Fibroblast of skin of left quadriceps (primary cell): ENCODE measurements around the gene WNT6.
"Not testable (repeated sequence)": the region's sequence is repeated elsewhere in the genome, so short reads cannot be mapped to it uniquely, and the experiment has no call there.

Experiments
- DNase-seq, 2 experiments: peaks; one replicate each; pipeline ENCODE4 v3.0.0-alpha.2; 2013; ENCODE audit warnings: low read depth in 2 of 2

The WNT6 gene

GRCh38 chr2:218830526-218831306, 28.9 kb upstream of the WNT6 start:
- DNase-seq = no peak

GRCh38 chr2:218831378-218831990, 28.1 kb upstream of the WNT6 start, which contains the start of gene PRKAG3:
TSS of gene PRKAG3 (minus strand) at chr2:218831803.
- DNase-seq = no peak

- DNase-seq = no peak
These were observed 27.5 kb upstream of the WNT6 start for GRCh38 chr2:218832081-218832480.

- no peak for DNase-seq
These were observed 27.1 kb upstream of the WNT6 start for GRCh38 chr2:218832520-218832919.

GRCh38 chr2:218833023-218833609, 26.5 kb upstream of the WNT6 start:
- no peak for DNase-seq

GRCh38 chr2:218834685-218835084, 24.9 kb upstream of the WNT6 start:
- DNase-seq = no peak

DNA sequence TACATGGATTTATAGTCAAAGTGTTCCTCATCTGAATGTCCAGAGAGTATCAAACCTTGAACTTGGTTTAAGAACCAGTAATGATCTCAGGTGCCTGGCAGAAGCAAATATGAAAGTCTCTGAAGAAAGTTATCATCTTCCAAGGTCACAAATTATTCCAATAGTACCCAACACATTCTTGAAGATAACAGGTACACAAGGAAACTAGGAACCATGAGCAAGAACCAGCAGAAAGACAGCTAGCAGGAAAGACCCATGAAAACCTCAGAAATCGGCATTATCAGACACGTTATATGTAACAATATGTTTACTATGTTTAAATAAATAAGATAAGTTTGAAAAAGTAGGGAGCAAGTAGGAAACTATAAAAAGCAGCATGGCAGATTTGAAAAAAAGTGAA, 22.1 kb upstream of the WNT6 start:
- no peak for DNase-seq

DNA sequence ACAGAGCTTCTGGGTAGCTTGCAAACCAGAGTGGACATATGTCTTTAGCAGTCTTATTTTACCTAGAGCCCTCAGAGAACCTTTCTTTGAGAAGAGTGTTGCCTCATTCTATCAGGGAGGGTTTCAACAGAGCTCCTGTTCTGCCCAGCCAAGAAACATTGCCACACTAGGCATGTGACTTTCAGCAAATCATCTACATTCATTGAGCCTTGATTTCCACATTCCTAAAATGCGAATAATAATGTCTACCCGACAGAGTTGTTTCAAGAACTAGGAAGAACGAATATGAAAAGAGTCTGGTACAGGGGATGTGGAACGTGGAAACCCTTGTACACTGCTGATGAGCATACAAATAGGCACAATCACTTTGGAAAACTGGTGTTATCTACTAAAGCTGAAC, 20.2 kb upstream of the WNT6 start:
- DNase-seq = peak in 1 of 2 experiments; percentile 17

GRCh38 chr2:218839888-218840287, 19.7 kb upstream of the WNT6 start:
- no peak for DNase-seq

GRCh38 chr2:218844334-218844733, 15.3 kb upstream of the WNT6 start:
- not testable (repeated sequence) for DNase-seq

DNA sequence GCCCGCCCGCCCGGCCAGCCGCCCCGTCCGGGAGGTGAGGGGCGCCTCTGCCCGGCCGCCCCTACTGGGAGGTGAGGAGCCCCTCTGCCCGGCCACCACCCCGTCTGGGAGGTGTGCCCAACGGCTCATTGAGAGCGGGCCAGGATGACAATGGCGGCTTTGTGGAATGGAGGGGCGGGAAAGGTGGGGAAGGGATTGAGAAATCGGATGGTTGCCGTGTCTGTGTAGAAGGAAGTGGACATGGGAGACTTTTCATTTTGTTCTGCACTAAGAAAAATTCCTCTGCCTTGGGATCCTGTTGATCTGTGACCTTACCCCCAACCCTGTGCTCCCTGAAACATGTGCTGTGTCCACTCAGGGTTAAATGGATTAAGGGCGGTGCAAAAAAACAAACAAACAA, 12.6 kb upstream of the WNT6 start:
- not testable (repeated sequence) for DNase-seq

- no peak for DNase-seq
These were observed 9.9 kb upstream of the WNT6 start for GRCh38 chr2:218849721-218850120.

GRCh38 chr2:218850796-218851195, 8.8 kb upstream of the WNT6 start:
- no peak for DNase-seq

GRCh38 chr2:218851286-218851685, 8.3 kb upstream of the WNT6 start:
- DNase-seq = no peak

GRCh38 chr2:218852911-218853667, 6.5 kb upstream of the WNT6 start:
- no peak for DNase-seq

GRCh38 chr2:218853766-218854165, 5.8 kb upstream of the WNT6 start:
- DNase-seq = no peak

DNA sequence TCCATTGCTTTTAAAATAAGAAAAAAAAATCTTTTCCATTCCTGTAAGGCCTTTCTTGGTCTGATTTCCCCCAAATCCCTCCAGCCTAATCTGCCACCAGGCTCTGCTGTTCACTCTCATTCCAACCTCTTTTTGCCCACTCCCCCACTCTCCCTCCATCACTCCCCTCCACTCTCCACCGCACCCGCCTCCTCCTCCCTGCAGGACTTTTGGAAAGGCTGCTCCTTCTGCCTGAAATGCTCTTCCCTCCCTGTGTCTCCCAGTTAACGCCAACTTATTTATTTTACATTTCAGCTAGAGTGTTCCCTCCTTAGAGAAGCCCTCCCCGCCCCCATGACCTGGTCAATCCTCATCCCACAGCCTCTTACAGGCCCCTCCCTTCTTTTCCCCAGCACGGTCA, 4.7 kb upstream of the WNT6 start:
- no peak for DNase-seq

- no peak for DNase-seq
These were observed 4.1 kb upstream of the WNT6 start for GRCh38 chr2:218855305-218856166.

DNA sequence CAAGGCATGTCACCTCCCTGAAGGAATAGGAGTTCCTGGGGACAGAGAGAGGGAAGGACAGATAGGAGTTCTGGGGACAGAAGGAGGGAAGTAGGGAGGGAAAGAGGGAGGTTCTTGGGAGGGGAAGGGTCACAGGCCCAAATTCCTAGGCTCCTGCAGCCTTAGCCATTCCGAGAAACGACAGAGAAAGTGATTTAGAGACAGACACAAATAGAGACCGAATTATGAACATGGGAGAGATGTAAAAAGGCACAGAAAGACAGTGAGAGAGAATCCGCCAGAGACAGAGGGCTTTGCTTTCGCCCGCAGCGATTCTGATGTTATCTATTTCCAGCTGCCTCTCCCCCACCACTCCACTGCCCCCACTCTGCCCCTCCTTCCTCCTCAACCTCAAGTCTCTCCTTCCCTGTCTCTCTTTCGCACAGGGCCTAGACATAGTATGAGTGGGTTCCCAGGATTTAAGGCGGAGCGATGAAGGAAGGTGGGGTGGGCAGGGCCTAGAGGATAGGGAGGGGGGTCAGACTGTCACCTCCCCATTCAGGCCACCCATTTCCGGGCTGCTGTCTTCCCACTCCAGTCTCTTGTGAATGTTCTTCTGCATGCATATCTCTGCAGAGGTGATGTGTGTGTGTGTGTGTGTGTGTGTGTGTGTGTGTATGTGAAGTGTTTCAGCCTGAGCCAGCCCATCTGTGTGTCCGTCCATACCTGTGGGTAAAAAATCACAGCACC, 3.3 kb upstream of the WNT6 start:
- no peak for DNase-seq

DNA sequence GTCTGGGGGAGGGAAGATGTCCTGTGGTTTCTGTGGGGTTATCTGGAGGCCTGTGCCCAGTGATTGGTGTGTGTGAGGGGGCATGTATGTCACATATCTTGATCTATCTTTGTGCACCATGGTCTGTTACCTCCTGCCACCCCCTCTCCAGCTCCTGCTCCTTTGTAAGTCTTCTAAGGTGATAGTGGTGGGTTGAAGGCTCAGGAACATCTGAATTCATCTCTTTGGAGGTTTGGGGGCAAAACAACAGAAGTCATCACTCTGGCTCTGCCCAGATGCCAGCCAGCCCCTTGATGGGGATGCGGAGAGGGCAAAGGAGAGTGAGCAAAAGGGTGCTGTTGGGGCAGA, 2.7 kb upstream of the WNT6 start:
- DNase-seq = no peak
